Ascending aorta (tissue), 2 donors: ENCODE data around the gene FGFR1OP2. TPM values are rescaled to one million over a fixed set of nuclear protein-coding genes. Genes with fewer than 3 reads are reported as not detected.

Experiments
- DNase-seq, 2 donors: peaks; one replicate each; pipeline ENCODE4 v3.0.0-alpha.2; 2019; ENCODE audit warnings: low spot score in 2 of 2
- H3K27ac ChIP-seq, 2 donors: fragments of 200-600 bp; sonication (generic); one replicate each; pipeline ENCODE4 v1.5.1; 2016 to 2017; ENCODE audit warnings: mild to moderate bottlenecking in 1 of 2
- H3K27me3 ChIP-seq: fragments of 200-600 bp; sonication (generic); one replicate; pipeline ENCODE4 v1.5.1; 2017
- H3K36me3 ChIP-seq, 2 donors: fragments of 200-600 bp; sonication (generic); one replicate each; pipeline ENCODE4 v1.5.1; 2016
- H3K4me1 ChIP-seq, 2 donors: fragments of 200-600 bp; sonication (generic); one replicate each; pipeline ENCODE4 v1.5.1; 2016 to 2017; ENCODE audit warnings: mild to moderate bottlenecking in 1 of 2
- H3K4me3 ChIP-seq, 2 donors: fragments of 200-600 bp; sonication (generic); one replicate each; pipeline ENCODE4 v1.5.1; 2016 to 2017; ENCODE audit warnings: mild to moderate bottlenecking in 1 of 2
- H3K9me3 ChIP-seq, 2 donors: fragments of 200-600 bp; sonication (generic); one replicate each; pipeline ENCODE4 v1.5.1; 2016
- CTCF ChIP-seq, 3 experiments: fragments of 200-600 bp in 2 of 3; fragments of 450-650 bp in 1 of 3; sonication (generic) in 2 of 3; IDR thresholded peaks; one replicate each; pipeline ENCODE4 v1.5.1; 2016 to 2019; ENCODE audit warnings: antibody characterized with exemption in 3 of 3, mild to moderate bottlenecking in 1 of 3, moderate library complexity in 1 of 3
- intact Hi-C: fragments of 100-400 bp; cut with DNase I; formaldehyde crosslinking; loops from one replicate; pipeline ENCODE4 v1.15.1; 2023
- total RNA-seq: library from RNA; depleted of rRNA; stranded (reverse); fragments of >200 nt; gene quantifications from one replicate; pipeline ENCODE4 v1.1.0, GENCODE V29; 2016

FGFR1OP2 gene
- total RNA-seq, 1 donor from 2014 or later, result 34.3 TPM

- no peak for TF ChIP-seq CTCF (IDR thresholded peaks at IDR 0.05)
- peaks cover 13 to 26% of the 10 kb centered on the region in 2 donors for H3K36me3 ChIP-seq
- H3K27me3 ChIP-seq, result no peaks in the 10 kb centered on the region
- no peak for DNase-seq
- H3K9me3 ChIP-seq, result no peaks in the 10 kb centered on the region
- H3K27ac ChIP-seq, result no peak overlapping the region
- H3K4me3 ChIP-seq, result no peak overlapping the region
- intact Hi-C loops, result no loop called here
- no peaks in the 10 kb centered on the region for H3K4me1 ChIP-seq
These were observed 9.6 kb upstream of the FGFR1OP2 start for GRCh38 chr12:26928661-26929060.

GRCh38 chr12:26929590-26929989 lies 8.7 kb upstream of the FGFR1OP2 start:
- no peaks in the 10 kb centered on the region for H3K27me3 ChIP-seq
- H3K4me3 ChIP-seq, result no peak overlapping the region
- H3K36me3 ChIP-seq, result peaks cover 13 to 26% of the 10 kb centered on the region in 2 donors
- H3K27ac ChIP-seq, result no peak overlapping the region
- H3K9me3 ChIP-seq, result no peaks in the 10 kb centered on the region
- no peaks in the 10 kb centered on the region for H3K4me1 ChIP-seq
- intact Hi-C loops, result no loop called here
- no peak for DNase-seq
- TF ChIP-seq CTCF (IDR thresholded peaks at IDR 0.05), result no peak

- no peak for DNase-seq
- H3K27me3 ChIP-seq, result no peaks in the 10 kb centered on the region
- H3K4me3 ChIP-seq, result peak overlapping the region in 1 of 2 donors; percentile 84
- peaks cover under 1 to 24% of the 10 kb centered on the region in 2 donors for H3K4me1 ChIP-seq
- no peak for TF ChIP-seq CTCF (IDR thresholded peaks at IDR 0.05)
- intact Hi-C loops, result loop anchor here (5.0 to 10.0 kb wide), 5 partner anchors 104 to 821 kb away; partner anchors contain the start of genes BMAL2, ITPR2 and STK38L
- H3K9me3 ChIP-seq, result no peaks in the 10 kb centered on the region
- H3K36me3 ChIP-seq, result peaks cover 3 to 5% of the 10 kb centered on the region in 2 donors
- no peak overlapping the region for H3K27ac ChIP-seq
These were observed 2.5 kb upstream of the FGFR1OP2 start for GRCh38 chr12:26935636-26936378.

GRCh38 chr12:26936559-26937442 lies 1.5 kb upstream of the FGFR1OP2 start:
- Histone ChIP-seq H3K27me3 (no peaks in the 10 kb centered on the region), H3K4me3 (peak overlapping the region; percentile 84 to 96), H3K36me3 (peaks cover 3 to 5% of the 10 kb centered on the region in 2 donors), H3K9me3 (no peaks in the 10 kb centered on the region), H3K4me1 (peaks cover 4 to 32% of the 10 kb centered on the region in 2 donors), H3K27ac (peak overlapping the region; percentile 88 to 99)
- no peak for DNase-seq
- intact Hi-C loops, result loop anchor here (5.0 to 10.0 kb wide), 5 partner anchors 104 to 822 kb away; partner anchors contain the start of genes BMAL2, ITPR2 and STK38L
- no peak for TF ChIP-seq CTCF (IDR thresholded peaks at IDR 0.05)

GRCh38 chr12:26937443-26937862 lies 817 bp upstream of the FGFR1OP2 start:
- Histone ChIP-seq H3K27me3 (no peaks in the 10 kb centered on the region), H3K36me3 (peaks cover 2 to 3% of the 10 kb centered on the region in 2 donors), H3K4me1 (peaks cover 4 to 37% of the 10 kb centered on the region in 2 donors), H3K27ac (peak overlapping the region; percentile 88 to 99), H3K9me3 (no peaks in the 10 kb centered on the region), H3K4me3 (peak overlapping the region; percentile 84 to 96)
- intact Hi-C loops, result loop anchor here (5.0 to 10.0 kb wide), 5 partner anchors 105 to 823 kb away; partner anchors contain the start of genes BMAL2, ITPR2 and STK38L
- no peak for TF ChIP-seq CTCF (IDR thresholded peaks at IDR 0.05)
- no peak for DNase-seq
